Measurements from ENCODE around the gene EIF4B.
"Not testable (repeated sequence)": the region's sequence is repeated elsewhere in the genome, so short reads cannot be mapped to it uniquely, and the experiment has no call there.

Gene EIF4B

GRCh38 chr12:53025250-53025649, 19.0 kb downstream of the EIF4B start:
- Histone ChIP-seq H3K9me2 (ENCODE audit: low read depth, low read length) (no peaks in the 10 kb centered on the region), H3F3A (ENCODE audit: insufficient read depth, low read length) (no peaks in the 10 kb centered on the region), H3K27me3 (ENCODE audit: insufficient read depth, low read length) (no peaks in the 10 kb centered on the region), H2AFZ (ENCODE audit: low read length) (no peak overlapping the region), H4K20me1 (ENCODE audit: insufficient read depth, low read length) (no peaks in the 10 kb centered on the region), H3K4me2 (ENCODE audit: low read length) (no peak overlapping the region), H3K27ac (ENCODE audit: low read depth, low read length, poor library complexity, severe bottlenecking) (no peak overlapping the region), H3K4me1 (ENCODE audit: insufficient read depth, low read length, severe bottlenecking) (no peaks in the 10 kb centered on the region), H3K9me3 (ENCODE audit: low read length) (no peaks in the 10 kb centered on the region), H3K9ac (ENCODE audit: low read length) (no peak overlapping the region), H3K79me2 (ENCODE audit: insufficient read depth, low read length) (no peaks in the 10 kb centered on the region), H3K4me3 (ENCODE audit: low read depth, low read length, poor library complexity, severe bottlenecking) (no peak overlapping the region), H3K36me3 (ENCODE audit: insufficient read depth, low read length) (peaks cover 92% of the 10 kb centered on the region)
- TF ChIP-seq EZH2 (IDR thresholded peaks at IDR 0.05; ENCODE audit: borderline replicate concordance, low read length) (no peak), CTCF (IDR thresholded peaks at IDR 0.05; ENCODE audit: low read length) (no peak)

- not testable (repeated sequence) for H3K79me2 ChIP-seq (ENCODE audit: insufficient read depth, low read length); H3K27me3 ChIP-seq (ENCODE audit: insufficient read depth, low read length); H2AFZ ChIP-seq (ENCODE audit: low read length); H3F3A ChIP-seq (ENCODE audit: insufficient read depth, low read length); H3K4me3 ChIP-seq (ENCODE audit: low read depth, low read length, poor library complexity, severe bottlenecking); H3K4me2 ChIP-seq (ENCODE audit: low read length); H3K4me1 ChIP-seq (ENCODE audit: insufficient read depth, low read length, severe bottlenecking); H3K9me2 ChIP-seq (ENCODE audit: low read depth, low read length); H3K27ac ChIP-seq (ENCODE audit: low read depth, low read length, poor library complexity, severe bottlenecking); H4K20me1 ChIP-seq (ENCODE audit: insufficient read depth, low read length); H3K9me3 ChIP-seq (ENCODE audit: low read length); H3K9ac ChIP-seq (ENCODE audit: low read length)
- H3K36me3 ChIP-seq (ENCODE audit: insufficient read depth, low read length), result peaks cover 91% of the 10 kb centered on the region
Measured at GRCh38 chr12:53027014-53027413, 20.8 kb downstream of the EIF4B start.

DNA sequence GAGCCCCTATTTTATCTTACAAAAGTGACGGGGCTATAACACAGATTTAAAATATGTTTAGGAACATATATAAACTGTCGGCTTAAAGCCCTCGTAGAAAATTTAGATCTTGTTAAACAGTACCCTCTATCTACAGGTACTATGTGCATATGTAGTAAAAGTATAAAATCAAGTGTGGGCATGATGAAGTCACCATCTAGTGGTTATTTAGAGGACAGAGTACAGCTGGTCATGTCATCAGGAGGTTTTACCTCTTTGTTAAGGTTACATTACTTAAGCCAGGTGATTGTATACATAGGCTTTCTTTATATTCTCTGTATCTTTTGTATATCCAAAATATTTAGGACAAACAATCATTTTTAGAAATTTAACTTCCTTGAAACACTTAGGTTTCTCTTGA, 25.4 kb downstream of the EIF4B start:
- H3K9me2 ChIP-seq (ENCODE audit: low read depth, low read length), result no peaks in the 10 kb centered on the region
- no peak overlapping the region for H3K4me3 ChIP-seq (ENCODE audit: low read depth, low read length, poor library complexity, severe bottlenecking)
- TF ChIP-seq CTCF (IDR thresholded peaks at IDR 0.05; ENCODE audit: low read length), result no peak
- no peak for TF ChIP-seq EZH2 (IDR thresholded peaks at IDR 0.05; ENCODE audit: borderline replicate concordance, low read length)
- H3K4me1 ChIP-seq (ENCODE audit: insufficient read depth, low read length, severe bottlenecking), result no peaks in the 10 kb centered on the region
- H3K36me3 ChIP-seq (ENCODE audit: insufficient read depth, low read length), result peaks cover 89% of the 10 kb centered on the region
- no peak overlapping the region for H3K9ac ChIP-seq (ENCODE audit: low read length)
- H4K20me1 ChIP-seq (ENCODE audit: insufficient read depth, low read length), result no peaks in the 10 kb centered on the region
- no peaks in the 10 kb centered on the region for H3K27me3 ChIP-seq (ENCODE audit: insufficient read depth, low read length)
- no peak overlapping the region for H2AFZ ChIP-seq (ENCODE audit: low read length)
- H3K79me2 ChIP-seq (ENCODE audit: insufficient read depth, low read length), result no peaks in the 10 kb centered on the region
- H3K4me2 ChIP-seq (ENCODE audit: low read length), result no peak overlapping the region
- no peaks in the 10 kb centered on the region for H3K9me3 ChIP-seq (ENCODE audit: low read length)
- no peak overlapping the region for H3K27ac ChIP-seq (ENCODE audit: low read depth, low read length, poor library complexity, severe bottlenecking)
- no peaks in the 10 kb centered on the region for H3F3A ChIP-seq (ENCODE audit: insufficient read depth, low read length)

GRCh38 chr12:53033832-53034231, 27.6 kb downstream of the EIF4B start:
- not testable (repeated sequence) for H3K9me2 ChIP-seq (ENCODE audit: low read depth, low read length); H3K9ac ChIP-seq (ENCODE audit: low read length); H3K4me2 ChIP-seq (ENCODE audit: low read length); H3K27ac ChIP-seq (ENCODE audit: low read depth, low read length, poor library complexity, severe bottlenecking); H2AFZ ChIP-seq (ENCODE audit: low read length); H3K4me1 ChIP-seq (ENCODE audit: insufficient read depth, low read length, severe bottlenecking); H3K79me2 ChIP-seq (ENCODE audit: insufficient read depth, low read length); H3F3A ChIP-seq (ENCODE audit: insufficient read depth, low read length); H3K27me3 ChIP-seq (ENCODE audit: insufficient read depth, low read length); H3K4me3 ChIP-seq (ENCODE audit: low read depth, low read length, poor library complexity, severe bottlenecking); H3K9me3 ChIP-seq (ENCODE audit: low read length); H4K20me1 ChIP-seq (ENCODE audit: insufficient read depth, low read length)
- H3K36me3 ChIP-seq (ENCODE audit: insufficient read depth, low read length), result peaks cover 90% of the 10 kb centered on the region
